ENCODE measurements around the gene SRGAP1.

DNA sequence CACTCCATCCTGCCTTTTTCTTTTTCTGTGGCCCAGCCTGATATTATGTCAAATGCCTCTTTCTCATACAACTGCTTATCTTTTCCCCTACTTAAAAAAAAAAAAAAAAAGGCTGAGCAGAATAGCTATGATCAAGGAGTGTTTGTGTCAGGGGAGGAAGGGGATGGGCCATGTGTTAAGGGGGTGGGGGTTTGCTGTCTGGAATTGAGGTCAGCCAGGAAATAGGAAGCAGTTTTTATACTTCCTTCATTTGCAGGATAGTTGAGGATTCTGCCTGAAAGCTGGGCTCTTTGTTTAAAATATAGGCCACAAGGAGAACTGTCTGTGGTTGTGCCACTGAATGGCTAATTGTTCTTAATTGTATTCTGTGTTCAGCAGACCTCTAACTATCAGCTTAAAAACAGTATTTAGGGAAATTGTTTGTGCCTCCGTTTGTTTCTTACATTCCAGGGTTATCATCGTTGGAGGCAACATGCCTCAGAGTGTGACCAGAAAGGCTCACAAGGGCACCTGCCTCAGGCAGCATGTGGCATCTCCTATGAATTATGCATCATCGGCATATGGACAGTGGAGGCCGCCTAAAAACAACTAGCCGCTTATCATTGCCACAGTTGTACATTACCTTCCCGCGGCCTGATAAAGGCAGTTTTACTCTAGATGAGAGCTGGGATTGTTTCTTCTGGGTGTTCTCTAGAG, 96.0 kb downstream of the SRGAP1 start:
- TF ChIP-seq, protein P1, sequence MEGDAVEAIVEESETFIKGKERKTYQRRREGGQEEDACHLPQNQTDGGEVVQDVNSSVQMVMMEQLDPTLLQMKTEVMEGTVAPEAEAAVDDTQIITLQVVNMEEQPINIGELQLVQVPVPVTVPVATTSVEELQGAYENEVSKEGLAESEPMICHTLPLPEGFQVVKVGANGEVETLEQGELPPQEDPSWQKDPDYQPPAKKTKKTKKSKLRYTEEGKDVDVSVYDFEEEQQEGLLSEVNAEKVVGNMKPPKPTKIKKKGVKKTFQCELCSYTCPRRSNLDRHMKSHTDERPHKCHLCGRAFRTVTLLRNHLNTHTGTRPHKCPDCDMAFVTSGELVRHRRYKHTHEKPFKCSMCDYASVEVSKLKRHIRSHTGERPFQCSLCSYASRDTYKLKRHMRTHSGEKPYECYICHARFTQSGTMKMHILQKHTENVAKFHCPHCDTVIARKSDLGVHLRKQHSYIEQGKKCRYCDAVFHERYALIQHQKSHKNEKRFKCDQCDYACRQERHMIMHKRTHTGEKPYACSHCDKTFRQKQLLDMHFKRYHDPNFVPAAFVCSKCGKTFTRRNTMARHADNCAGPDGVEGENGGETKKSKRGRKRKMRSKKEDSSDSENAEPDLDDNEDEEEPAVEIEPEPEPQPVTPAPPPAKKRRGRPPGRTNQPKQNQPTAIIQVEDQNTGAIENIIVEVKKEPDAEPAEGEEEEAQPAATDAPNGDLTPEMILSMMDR (IDR thresholded peaks at IDR 0.05; ENCODE audit: insufficient read depth, low read length) = no peak
- TF ChIP-seq POLR2AphosphoS5 (IDR thresholded peaks at IDR 0.05; ENCODE audit: low read depth) (no peak), SPI1 (IDR thresholded peaks at IDR 0.05; ENCODE audit: borderline replicate concordance, low read depth) (no peak), GABPA (IDR thresholded peaks at IDR 0.05; ENCODE audit: low read depth) (no peak)
- TF ChIP-seq, protein P2, sequence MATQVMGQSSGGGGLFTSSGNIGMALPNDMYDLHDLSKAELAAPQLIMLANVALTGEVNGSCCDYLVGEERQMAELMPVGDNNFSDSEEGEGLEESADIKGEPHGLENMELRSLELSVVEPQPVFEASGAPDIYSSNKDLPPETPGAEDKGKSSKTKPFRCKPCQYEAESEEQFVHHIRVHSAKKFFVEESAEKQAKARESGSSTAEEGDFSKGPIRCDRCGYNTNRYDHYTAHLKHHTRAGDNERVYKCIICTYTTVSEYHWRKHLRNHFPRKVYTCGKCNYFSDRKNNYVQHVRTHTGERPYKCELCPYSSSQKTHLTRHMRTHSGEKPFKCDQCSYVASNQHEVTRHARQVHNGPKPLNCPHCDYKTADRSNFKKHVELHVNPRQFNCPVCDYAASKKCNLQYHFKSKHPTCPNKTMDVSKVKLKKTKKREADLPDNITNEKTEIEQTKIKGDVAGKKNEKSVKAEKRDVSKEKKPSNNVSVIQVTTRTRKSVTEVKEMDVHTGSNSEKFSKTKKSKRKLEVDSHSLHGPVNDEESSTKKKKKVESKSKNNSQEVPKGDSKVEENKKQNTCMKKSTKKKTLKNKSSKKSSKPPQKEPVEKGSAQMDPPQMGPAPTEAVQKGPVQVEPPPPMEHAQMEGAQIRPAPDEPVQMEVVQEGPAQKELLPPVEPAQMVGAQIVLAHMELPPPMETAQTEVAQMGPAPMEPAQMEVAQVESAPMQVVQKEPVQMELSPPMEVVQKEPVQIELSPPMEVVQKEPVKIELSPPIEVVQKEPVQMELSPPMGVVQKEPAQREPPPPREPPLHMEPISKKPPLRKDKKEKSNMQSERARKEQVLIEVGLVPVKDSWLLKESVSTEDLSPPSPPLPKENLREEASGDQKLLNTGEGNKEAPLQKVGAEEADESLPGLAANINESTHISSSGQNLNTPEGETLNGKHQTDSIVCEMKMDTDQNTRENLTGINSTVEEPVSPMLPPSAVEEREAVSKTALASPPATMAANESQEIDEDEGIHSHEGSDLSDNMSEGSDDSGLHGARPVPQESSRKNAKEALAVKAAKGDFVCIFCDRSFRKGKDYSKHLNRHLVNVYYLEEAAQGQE (IDR thresholded peaks at IDR 0.05; ENCODE audit: insufficient replicate concordance, low read depth) = no peak

Data from HL-60 (cell line).